HG03460 (cell line): Measurements from ENCODE around the gene TICRR.

Experiments
- ATAC-seq: cut with Tn5 transposase; IDR thresholded peaks from one replicate; pipeline ENCODE4 v1.9.1; 2021; ENCODE audit not compliant: unreplicated experiment

The TICRR gene

DNA sequence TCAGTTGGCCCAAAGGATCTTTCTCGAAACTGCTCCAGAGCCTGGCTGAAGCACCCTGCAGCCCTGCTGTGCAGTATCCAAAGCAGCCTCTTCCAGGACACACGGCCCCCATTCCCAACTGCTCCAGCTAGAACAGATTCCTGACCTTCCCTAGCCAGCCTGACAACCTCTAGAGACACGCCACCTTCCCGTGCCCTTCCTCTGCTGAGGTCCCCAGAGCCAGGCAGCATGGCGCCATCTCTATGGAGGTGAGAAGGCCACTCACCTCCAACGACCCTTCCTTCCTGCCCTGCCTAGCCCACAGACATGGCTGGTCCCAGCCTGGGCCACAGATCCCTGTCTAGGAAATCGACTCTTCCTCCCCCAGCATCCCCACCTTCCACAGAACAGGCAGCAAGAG is 76.9 kb downstream of the TICRR start:
- ATAC-seq, result no peak

DNA sequence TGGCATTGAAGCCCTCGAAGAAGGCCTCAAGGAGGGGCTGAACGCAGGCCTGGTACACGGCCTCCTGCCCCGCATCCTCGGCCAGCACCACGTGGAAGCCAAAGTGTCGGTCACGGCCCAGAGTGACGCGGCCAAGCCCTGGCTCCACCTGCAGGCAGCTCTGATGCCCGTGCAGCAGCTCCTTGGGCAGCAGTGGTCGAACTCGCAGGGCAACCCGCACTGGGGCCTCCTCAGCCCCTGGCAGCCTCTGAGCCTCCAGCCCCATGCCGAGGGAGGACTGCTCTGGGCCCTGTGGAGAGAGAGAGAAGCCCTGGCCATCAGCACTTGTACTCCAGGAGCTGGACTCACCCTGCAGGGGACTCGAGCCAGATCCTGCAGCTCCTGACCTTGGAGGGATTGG is 77.4 kb downstream of the TICRR start:
- ATAC-seq, result no peak

DNA sequence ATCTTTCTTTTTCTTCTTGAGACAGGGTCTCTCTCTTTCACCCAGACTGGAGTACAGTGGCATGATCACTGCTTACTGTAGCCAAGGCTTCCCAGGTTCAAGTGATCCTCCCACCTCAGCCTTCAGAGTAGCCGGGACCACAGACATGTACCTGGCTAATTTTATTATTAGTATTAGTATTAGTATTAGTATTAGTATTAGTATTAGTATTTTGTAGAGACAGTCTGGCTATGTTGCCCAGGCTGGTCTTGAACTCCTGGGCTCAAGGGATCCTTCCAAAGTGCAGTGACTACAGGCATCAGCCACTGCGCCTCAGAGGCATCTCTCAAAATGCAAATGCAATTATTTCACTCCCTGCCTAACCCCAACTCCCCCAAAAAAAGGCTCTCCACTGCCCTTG is 78.3 kb downstream of the TICRR start:
- no peak for ATAC-seq

DNA sequence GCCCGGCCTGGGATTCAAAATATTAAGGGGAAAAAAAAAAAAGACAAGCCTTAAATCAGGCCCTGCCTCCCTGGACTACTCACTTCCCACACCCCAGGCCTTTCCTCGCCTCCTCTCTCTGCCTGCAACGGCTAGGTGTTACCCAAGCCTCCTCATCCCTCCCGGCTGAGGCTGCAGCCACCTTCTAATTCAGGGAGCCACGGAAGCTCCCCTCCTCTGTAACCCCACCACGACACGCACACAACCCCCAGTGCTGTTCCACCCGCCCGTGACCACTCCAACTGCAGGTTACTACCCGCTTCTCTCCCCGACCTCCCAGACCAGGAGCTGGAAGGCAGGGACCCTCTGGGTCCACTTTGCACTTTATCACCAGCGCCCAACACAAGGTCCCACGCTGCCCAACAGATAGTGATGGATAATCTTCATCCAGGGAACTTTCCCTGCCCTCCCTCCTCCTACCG is 79.1 kb downstream of the TICRR start:
- no peak for ATAC-seq

DNA sequence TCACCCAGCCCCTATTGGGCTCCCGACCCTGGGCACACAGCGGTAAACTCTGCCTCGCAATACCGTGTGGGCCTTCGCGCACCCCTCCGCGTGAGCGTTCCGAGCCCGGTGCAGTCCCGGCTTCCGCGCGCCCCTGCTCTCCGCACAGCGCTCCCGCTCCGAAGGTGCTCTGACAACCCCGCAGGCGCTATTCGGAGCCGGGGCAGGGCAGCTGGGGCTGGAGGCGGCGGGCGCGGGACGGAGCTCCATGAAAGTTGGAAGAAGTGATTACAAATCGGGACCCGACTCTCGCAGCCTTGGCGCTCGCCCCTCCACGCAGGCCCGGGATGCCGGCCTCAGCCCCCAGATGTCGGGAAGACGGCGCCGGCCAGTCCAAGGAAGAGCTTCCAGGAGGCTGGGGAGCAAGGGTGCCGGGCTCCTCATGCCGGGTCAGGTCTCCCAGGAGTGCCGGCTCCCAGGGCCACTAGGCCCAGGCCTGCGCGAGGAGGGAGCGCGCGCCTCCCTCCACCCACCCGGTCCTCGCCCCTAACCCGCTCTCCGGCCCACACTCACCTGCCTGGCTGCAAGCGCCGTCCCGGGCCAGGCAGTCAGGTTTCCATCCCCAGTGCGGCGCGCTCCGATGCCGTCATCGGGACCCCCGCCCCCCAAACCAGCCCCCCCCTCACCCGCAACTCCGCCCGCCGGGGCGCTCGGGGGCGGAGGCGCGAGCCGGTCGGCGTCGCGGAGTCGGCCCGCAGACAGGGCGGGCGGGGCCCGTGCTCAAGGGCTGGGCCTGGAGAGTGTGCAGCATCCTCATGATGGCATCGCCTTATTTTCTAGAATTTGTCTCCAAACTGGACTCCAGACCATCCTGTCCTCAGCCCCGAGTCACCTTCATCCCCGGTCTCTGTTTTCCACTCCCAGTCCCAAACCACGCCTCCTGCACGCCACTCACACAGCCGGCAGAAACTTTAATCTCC is 79.9 kb downstream of the TICRR start, which contains the start of gene KIF7:
KIF7 (minus strand) TSS at position 621 of the 959 bp plus-strand sequence. CDS start 2,537 bp downstream, outside the sequence.
- no peak for ATAC-seq

DNA sequence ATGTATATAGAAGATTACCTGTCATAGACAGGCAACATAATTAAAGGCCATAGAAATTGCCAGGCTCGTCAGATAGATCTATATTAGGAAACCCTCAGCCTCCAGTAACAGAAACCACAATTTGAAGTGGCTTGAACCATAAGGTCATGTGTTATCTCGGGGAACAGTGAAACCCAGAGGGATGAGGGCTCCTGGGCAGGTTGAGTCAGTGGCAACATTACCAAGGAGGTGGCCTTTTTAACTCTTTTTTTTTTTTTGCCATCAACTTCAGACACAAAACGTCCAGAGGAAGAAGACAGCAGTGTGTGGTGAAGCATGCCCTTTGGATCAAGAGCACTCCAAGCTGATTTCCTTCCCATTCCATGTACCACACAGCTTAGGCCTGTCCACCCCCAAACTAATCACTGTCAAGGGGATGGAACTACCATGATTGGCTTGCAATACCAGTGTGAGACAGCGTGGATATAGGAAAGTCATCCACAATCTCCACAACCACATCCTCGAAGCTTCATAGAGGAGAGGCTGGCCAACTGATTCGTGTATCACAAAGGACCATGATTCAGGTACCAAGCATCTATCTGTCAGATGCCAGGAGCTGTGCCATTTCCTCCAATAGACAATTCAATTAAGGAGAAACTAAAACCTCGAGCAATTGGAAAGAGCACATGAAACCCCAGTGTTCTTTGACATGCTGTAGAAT is 81.0 kb downstream of the TICRR start:
- ATAC-seq, result no peak

DNA sequence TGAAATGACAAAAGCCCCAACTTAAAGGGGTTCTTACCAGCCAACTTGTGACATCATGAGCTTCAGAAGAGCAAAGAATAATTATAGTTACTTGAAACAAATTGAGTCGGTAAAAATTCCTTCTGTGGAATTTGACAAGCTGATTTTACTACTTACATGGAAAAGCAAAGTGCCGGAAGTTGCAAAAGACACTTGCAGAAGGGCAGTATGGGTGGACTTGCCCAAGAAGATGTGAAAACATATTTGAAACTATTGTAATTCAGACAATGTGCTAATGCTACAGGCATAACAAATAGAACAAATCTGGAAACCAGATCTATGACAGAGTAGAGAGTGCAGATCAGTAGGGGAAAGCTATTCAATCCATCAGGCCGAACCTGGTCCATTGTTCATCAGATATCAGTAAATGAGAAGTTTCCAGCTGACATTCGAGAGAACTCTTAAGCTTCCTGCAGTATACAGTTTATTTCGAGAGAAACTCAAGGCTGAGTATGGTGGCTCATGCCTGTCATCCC is 82.5 kb downstream of the TICRR start:
- ATAC-seq, result no peak

DNA sequence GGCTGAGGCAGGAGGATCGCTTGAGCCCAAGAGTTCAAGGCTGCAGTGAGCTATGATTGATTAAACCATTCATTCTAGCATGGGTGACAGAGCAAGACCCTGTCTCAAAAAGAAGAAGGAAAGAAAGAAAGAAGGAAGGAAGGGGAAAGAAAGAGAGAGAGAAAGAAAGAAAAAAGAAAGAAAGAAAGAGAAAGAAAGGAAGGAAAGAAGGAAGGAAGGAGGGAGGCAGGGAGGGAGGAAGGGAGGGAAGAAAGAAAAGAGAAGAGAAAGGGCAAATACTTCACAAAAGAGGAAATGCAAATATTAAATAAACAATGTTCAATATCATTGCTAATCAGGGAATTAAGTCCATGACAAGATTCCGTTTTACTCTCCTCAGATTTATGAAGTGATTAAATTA is 84.0 kb downstream of the TICRR start:
- no peak for ATAC-seq

DNA sequence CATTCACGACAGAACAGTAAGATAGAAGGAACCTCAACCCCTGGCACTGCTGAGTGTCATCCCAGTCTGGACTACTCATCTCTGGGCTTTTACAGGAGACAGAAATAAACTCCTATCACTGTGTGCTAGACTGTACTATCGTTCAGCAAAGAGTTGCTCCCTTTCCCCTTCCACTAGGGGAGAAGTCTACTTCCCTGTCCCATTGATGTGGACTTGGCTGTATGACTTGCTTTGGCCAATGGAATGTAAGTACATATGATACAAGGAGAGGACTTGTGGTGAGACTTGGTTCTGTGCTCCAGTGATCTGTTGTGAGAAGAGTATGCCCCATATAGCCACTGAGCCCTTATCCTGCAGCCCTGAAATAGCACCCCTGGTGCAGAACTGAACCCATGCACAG is 85.3 kb downstream of the TICRR start:
- ATAC-seq, result no peak

DNA sequence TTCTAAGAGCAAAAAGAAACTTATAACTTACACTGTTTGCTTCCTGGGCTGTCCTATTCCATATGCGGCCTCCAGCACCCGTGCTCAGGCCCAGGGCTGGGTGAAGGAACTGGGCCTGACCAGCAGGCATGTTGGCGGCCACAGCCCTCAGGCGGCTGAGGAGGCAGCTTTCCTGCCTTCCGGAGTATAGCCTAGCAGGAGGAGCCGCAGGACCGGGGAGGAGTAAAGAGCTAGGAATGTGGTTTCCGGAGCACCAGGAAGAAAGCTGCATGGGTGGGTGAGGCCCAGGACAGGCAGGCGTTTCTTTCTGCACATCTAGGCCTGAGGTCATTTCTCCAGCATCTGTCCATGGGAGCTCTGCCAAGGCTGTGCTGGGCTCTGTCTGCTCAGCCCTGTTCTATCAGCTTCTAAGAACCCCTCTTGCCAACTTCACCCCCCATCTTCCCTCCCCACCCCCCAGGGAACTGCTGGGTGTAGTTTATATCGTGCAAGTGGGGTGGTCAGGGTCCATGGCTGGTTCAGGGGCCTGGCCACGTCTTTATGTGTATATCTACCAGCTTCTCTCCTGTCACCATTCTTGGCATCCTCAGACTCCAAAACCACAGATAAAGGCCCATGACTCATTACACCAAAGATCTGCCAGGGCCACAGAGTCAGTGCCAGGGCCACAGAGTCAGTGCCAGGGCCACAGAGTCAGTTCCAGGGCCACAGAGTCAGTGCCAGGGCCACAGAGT is 87.8 kb downstream of the TICRR start:
- ATAC-seq, result no peak

DNA sequence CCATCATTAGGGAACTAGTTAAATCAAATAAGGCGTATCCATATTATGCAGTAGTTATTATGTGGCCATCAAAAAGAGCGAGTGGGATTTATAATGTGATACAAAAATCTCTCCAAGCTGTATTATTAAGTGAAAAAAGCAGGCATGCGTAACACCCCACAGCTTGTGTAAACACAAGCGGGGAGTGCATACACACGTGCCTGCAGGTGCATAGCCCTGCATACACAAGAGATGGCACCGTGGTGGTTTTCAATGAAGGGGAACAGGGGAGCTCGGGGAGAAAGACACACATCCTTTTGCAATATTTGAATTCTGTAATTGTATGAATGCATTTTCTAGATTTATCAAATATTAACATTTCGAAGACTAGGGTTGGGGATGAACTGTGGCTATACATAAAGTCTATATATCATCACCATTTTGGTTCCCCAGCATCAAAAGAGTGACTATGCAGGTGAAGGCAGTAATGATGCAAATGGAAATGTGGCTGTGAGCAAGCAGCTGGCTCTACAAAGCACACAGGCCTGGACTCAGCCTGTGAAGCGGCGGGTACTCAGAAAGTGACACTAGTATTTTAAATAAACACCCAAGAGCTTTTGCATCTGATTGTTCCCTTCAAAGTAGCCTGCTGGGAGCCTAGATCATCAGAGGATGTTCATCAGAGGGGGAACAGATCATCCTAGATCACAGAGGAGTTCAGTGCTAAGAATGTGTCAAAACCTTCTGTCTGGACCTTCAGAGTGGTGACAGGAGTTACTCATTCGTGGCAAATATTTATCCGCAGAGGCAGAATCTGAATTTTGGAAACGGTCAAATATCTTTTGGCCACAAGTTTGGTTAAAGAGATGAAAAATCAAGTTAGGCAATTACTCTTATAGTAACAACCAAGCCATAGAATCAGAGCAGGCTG is 89.4 kb downstream of the TICRR start:
- ATAC-seq, result no peak

DNA sequence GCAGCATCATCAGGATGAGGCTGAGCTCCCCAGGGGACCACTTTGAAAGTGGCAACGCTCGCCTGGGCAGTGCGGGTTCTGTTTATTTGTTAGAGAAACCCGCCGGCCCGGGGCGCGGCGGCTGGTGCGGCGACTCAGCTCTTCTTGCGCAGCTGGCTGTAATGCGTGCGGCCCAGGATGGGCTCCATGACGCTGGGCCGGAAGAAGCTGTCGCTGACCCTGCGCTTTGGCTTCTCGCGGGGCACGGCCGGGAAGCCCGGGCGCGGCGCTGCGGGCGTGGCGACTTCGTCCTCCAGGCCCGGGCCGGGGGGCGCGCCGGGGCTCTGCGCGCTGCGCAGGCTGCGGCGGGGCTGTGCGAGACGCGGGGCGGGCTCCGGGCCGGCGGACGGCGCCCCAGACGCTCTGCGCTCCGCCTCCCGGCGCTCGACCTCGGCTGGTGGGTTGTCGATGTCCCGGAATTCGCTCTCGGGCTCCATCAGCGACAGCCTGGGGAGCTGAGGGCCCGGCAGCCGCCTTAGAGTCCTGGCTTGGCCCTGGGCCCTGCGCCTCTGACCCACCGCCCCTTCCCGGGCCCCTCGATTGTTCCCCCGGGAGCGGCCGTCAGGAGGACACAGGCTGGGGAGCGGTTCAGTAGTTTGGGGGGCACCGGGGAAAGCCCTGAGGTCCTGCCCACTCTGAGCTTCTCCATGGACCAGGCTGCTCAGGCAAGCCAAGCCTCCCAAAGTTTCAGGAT is 90.3 kb downstream of the TICRR start:
- no peak for ATAC-seq

DNA sequence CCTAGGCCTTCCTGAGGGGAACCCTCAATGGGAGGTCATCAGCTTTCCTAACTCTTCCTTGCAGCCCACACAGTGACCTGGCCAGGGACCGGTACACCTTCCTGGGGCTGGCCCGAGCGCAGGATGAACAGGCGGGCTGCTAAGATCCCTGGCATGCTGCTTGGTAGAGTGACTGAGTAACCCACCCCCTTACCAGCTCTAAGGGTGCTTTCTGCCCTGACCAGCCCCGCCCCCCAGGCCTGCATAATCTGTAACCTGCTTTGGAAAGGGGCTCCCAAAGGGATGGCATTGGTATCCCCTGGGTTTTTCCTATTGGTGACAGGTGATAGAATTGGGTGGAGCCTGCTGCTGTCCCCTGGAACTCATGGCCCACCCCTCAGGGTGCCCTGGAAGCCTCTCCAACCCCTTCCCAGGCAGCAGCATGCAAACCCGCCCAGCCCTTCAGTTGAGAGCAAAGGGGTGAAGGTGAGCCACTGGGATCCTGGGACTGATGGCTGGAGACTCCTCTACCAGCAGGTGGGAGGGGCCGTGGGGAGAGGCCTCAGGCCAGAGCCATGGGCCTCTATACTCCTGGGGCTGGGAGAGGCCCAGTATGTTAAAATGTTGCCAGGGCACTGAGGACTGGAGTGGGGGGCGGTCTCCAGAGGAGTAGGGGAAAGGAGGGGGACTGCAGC is 91.1 kb downstream of the TICRR start:
- ATAC-seq, result no peak

DNA sequence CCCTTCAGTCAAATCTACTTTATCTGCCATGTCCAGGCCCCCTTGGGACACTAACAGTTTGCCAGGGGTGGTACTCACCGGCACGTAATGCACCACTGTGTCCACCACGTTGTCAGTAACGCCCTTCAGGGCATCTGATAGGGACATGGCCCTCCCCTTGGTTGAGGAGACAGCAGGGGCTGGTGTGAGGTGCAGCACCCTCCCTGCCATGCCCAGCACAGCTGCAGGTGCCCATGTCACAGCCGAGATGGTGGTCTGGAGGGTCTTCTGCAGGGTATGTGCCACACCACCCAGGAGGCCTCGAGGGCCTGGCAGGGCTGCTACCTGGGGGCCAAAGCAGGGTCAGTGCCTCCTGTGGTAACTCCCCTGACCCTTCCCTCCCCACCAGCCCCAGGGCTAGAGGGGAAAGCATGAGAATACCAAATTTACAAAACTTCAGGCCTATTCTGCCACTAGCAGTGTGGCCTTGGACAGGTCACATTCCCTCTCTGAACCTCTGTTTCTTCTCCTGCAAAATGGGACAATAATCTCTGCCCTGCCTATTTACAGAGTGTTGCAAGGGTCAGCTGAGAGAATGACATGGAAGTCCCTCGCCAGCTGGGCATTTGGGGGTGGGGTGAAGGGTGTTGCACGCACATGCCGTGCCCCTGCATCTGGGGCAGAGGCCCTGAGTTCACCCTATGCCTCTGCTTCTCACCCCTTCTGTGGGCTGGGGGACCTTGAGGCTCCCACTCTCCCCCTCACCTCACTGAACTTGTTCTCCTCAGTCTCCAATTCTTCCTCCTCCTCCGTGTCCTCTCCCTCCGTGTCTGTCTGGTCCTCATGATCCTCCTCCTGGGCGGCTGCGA is 91.8 kb downstream of the TICRR start:
- no peak for ATAC-seq

DNA sequence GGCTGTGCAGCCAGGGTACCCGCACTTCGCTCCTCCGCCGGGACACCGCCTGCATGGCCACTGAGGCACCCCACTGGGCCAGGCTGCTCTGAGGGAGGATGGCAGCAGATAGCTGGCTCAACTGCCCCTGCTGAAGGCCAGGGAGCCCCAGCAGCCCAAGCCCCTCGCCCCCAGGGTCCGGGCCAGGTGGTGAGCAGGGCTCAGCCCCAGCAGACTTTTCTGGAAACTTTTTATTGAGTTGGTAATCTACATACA is 92.4 kb downstream of the TICRR start:
- no peak for ATAC-seq

DNA sequence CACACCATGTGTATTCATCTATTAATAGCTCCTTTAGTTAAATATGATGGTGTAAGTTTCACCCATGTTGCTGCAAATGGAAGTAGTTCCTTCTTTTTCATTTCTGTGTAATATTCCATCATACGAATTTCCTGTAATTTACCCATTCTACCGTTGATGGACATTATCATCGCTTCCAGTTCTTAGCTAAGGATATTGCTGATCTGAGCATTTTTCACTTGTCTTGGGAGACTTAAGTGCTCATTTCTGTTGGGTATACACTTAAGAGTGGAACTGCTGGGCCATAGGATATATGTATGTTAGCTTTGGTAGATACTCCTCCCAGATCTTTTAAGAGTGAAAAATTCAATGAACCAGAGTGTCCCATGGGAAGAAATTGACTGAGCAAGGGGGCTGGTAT is 92.9 kb downstream of the TICRR start:
- no peak for ATAC-seq

DNA sequence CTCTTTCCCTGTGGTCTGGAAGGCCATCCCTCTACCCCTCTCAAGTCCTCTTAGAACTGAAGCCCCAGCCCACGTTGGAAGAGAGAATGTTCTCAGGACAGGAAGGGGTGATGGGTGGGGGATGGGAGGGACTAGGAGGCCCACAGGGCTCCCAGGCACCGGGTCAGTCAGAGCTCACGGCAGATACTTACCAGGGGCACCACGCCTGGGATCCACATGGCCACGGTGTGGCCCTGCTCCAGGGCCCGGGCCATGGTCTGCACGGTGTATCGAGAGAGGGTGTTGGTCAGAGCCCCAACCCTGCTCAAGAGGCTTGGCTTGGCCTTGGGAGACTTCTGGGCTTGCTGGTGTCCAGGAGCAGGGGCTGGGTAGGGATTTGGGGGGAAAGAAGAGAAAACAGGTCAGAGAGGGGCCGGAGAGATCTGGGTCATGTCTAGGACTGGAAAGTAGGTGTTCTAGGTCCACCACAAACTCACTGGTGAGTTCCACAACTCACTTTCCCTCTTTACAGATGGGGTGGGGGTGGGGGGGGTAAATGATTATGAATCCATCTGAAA is 94.1 kb downstream of the TICRR start:
- no peak for ATAC-seq

DNA sequence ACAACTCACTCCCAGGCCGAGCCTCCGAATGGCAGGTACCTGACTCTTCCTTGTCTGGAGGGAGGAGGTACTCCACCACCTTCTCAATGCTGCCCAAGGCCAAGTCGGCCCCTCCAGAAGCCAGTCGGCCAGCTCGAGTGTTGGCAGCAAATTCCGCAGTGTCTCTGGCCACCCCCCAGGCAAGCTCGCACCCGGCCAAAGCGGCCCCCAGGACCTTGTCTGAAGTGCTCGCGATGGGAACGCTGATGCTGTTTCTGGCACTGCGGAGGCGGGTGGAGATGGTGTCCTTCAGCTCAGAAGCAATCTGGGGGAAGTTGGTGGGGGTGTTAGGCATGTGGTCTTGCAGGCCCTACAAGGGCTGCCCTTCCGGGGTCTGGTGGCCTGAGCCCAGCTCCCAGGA is 94.7 kb downstream of the TICRR start:
- no peak for ATAC-seq
